IPS-15b (cell line): ENCODE measurements around the gene ARHGAP22.

Experiments used
- H3K27me3 ChIP-seq: one replicate; pipeline ENCODE4 v1.6.1; 2013; ENCODE audit warnings: low read length; ENCODE audit not compliant: control insufficient read depth, insufficient read depth
- H3K36me3 ChIP-seq: one replicate; pipeline ENCODE4 v1.6.1; 2013; ENCODE audit warnings: low read length; ENCODE audit not compliant: control insufficient read depth, insufficient read depth
- H3K4me1 ChIP-seq: one replicate; pipeline ENCODE4 v1.6.1; 2013; ENCODE audit warnings: mild to moderate bottlenecking, low read length; ENCODE audit not compliant: control insufficient read depth, insufficient read depth
- H3K4me3 ChIP-seq: one replicate; pipeline ENCODE4 v1.5.1; 2013; ENCODE audit warnings: low read depth, low read length
- H3K9ac ChIP-seq: one replicate; pipeline ENCODE4 v1.6.1; 2013; ENCODE audit warnings: low read depth, mild to moderate bottlenecking, low read length
- H3K9me3 ChIP-seq: one replicate; pipeline ENCODE4 v1.6.1; 2013; ENCODE audit warnings: mild to moderate bottlenecking, low read length; ENCODE audit not compliant: control insufficient read depth, insufficient read depth

ARHGAP22 gene

DNA sequence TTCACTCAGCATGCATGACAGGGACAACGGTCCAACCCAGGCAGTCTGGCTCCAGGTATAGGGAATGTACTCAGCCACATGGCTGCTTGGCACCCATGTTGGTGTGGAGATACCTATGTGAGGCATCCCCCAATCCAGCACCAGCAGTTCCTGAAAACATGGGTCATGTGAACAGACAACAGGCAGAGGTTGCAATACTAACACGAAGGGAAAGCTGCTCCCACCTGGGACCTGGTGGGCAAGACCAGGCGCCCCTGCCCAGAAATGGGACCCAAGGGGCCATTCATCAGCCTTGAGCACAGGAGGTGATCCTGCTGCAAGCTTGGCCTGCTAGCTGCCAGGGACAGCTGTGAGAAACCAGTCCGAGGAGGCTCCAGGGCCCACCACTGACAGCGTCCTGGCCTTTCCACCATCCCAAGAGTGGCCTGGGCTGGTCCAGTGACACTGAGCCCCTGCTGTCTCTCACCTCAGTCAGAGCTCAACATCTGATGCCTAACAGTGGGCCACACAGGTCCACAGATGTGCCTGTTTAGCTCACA, 142.3 kb downstream of the ARHGAP22 start:
- Histone ChIP-seq H3K4me1 (no peaks in the 10 kb centered on the region), H3K9ac (no peak overlapping the region), H3K27me3 (peaks cover 10% of the 10 kb centered on the region), H3K36me3 (no peaks in the 10 kb centered on the region), H3K4me3 (no peak overlapping the region), H3K9me3 (no peaks in the 10 kb centered on the region)

DNA sequence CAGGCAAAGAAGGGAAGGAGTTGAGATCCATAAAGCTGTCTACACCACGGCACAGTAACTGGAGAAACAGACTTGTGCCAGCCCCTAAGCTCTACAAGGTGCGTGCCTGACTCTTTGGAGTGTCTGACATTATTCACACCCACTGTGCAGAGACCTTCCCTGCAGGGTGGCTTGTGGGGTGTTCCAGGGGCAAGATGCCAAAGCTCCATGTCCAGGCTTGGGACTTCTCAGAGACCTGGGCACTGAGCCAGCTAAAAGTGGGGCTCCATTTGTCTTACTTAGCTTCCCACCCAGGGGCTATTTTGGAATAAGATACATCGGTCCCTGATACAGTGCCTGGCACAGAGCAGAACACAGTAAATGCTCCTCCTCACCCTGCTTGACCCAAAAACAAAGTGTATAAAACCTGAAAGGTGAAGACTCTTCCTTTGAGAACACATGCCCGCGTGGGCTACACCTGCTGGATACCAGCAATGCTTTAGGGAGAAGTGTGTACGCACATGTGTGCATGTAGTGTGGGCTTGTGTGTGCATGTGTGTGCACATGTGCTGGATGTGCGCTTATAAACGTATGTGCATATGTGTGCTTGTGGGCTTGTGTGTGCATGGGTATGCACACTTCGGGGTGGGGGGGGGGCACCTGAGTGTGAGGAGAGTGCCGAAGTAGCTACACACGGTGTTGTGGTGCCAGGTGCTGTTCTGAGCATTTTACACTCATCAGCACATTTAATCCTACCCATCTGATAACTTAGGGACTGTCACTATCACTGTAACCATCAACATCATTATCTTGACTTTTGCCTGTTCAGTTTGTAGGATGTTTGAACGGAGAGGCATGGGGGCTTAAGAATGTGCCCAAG, 143.0 kb downstream of the ARHGAP22 start:
- no peaks in the 10 kb centered on the region for H3K36me3 ChIP-seq
- H3K4me3 ChIP-seq = no peak overlapping the region
- no peaks in the 10 kb centered on the region for H3K9me3 ChIP-seq
- no peaks in the 10 kb centered on the region for H3K4me1 ChIP-seq
- H3K27me3 ChIP-seq = peaks cover 6% of the 10 kb centered on the region
- no peak overlapping the region for H3K9ac ChIP-seq

DNA sequence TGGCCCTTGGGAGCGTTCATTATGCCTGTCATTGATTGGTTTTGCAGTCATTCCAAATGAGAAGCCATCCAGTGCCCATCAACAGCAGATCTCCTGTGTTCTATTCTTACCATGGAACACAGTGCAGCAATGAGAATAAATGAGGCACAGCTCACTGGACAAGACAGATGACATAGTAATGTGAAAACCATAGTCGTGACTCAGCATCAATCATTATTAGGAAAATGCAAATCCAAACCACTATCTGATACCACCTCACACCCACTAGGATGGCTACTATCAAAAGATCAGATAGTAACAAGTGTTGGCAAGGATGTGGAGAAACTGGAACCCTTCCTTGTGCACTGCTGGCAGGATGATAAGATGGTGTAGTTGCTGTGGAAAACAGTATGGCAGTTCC, 144.7 kb downstream of the ARHGAP22 start:
- Histone ChIP-seq H3K4me3 (no peak overlapping the region), H3K36me3 (no peaks in the 10 kb centered on the region), H3K9ac (no peak overlapping the region), H3K9me3 (no peaks in the 10 kb centered on the region), H3K4me1 (no peaks in the 10 kb centered on the region), H3K27me3 (no peaks in the 10 kb centered on the region)

DNA sequence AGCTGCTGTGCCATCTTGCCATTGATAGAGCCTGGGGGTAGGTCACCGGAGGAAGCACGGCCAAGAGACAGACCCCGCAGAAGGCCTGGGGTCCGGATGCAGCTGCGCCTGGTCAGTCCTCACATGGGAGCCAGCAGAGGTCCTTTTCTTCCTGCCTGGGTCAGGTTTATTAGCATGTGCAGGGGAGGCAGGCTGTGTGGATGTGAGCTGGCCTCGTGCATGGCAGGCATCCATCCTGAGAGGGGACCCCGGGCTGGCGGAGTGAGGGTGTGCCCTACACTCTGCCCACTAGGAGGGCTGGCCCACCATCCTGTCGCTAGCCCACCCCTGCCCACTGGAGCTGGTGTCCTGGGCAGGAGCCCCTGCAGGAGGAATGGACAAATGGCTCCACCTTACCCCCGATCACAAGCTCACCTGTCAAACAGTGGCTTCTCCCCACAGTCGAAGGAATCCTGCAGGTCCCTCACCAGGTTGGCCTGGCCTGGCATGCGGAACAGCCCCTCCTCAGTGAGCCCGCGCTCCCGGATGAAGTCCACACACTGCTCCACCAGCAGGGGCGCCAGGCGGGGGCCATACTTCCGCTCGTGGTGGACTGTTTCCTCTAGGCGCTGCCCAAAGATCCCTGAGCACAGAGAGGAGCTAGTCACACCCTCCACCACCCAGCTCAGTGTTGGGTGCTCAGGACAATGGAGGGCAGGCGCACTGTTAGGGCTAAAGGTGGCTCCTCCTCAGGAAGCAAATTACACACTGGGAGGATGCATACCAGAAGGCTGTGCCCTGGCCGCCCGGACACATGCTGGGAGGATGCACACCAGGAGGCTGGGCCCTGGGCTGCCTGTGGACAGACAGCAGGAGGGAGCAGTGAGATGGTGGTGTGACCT, 145.4 kb downstream of the ARHGAP22 start:
- no peak overlapping the region for H3K9ac ChIP-seq
- no peaks in the 10 kb centered on the region for H3K4me1 ChIP-seq
- no peaks in the 10 kb centered on the region for H3K36me3 ChIP-seq
- no peaks in the 10 kb centered on the region for H3K9me3 ChIP-seq
- no peaks in the 10 kb centered on the region for H3K27me3 ChIP-seq
- H3K4me3 ChIP-seq = no peak overlapping the region

DNA sequence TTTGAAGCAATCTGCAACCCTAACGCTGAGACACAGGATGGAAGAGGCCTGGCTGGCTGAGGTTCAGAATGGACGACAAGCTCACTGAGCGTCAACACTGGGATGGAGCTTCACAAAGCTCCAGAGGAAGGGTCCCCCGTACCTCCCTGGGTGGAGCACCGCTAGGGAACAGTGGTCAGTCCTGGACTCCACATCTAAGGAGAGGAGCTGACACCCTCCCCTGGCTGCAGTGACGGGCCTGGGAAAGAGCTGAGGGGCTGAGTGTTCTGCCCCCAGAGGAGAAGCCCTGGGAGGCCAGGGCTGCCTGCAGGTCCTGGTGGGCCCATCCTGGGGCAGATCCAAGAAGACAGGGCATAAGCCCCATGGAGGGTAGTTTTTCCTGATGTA, 146.2 kb downstream of the ARHGAP22 start:
- no peaks in the 10 kb centered on the region for H3K27me3 ChIP-seq
- no peaks in the 10 kb centered on the region for H3K4me1 ChIP-seq
- no peak overlapping the region for H3K4me3 ChIP-seq
- no peaks in the 10 kb centered on the region for H3K9me3 ChIP-seq
- H3K36me3 ChIP-seq = no peaks in the 10 kb centered on the region
- H3K9ac ChIP-seq = no peak overlapping the region

DNA sequence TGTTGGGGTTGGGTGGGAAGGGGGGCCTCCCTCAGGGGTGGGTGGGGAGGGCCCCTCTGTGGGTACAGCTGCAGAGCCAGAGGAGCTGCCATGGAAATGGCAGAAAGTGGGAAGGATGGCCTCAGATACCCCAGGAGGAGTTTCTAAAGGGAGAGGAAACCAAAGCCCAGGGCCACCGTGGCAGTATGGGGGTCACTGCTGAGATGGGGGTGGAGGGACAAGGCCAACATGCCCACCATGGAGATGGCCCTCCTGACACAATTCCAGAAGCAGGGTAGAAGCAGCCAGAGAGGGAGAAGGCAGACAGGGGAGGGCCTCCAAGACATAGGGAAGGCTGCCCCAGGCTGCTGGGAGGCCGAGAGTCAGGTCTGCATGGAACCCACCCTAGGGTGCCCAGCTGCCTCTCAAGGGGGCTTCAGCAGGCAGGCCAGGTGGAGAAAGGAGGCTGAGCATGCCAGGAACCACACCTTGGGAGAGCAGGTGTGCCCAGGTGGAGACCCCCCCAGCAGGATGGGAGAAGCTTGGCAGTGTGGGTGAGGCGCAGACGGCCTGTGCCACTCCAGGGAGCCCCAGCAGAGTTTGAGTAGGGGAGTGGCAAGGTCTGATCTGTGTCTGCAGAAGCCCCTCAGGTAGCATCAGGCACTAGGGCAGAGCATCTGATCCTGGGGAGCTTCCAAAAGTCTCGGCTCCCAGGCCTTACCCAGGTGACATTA, 146.8 kb downstream of the ARHGAP22 start:
- no peaks in the 10 kb centered on the region for H3K9me3 ChIP-seq
- H3K9ac ChIP-seq = no peak overlapping the region
- no peaks in the 10 kb centered on the region for H3K4me1 ChIP-seq
- no peaks in the 10 kb centered on the region for H3K27me3 ChIP-seq
- H3K36me3 ChIP-seq = peaks cover 2% of the 10 kb centered on the region
- H3K4me3 ChIP-seq = no peak overlapping the region

DNA sequence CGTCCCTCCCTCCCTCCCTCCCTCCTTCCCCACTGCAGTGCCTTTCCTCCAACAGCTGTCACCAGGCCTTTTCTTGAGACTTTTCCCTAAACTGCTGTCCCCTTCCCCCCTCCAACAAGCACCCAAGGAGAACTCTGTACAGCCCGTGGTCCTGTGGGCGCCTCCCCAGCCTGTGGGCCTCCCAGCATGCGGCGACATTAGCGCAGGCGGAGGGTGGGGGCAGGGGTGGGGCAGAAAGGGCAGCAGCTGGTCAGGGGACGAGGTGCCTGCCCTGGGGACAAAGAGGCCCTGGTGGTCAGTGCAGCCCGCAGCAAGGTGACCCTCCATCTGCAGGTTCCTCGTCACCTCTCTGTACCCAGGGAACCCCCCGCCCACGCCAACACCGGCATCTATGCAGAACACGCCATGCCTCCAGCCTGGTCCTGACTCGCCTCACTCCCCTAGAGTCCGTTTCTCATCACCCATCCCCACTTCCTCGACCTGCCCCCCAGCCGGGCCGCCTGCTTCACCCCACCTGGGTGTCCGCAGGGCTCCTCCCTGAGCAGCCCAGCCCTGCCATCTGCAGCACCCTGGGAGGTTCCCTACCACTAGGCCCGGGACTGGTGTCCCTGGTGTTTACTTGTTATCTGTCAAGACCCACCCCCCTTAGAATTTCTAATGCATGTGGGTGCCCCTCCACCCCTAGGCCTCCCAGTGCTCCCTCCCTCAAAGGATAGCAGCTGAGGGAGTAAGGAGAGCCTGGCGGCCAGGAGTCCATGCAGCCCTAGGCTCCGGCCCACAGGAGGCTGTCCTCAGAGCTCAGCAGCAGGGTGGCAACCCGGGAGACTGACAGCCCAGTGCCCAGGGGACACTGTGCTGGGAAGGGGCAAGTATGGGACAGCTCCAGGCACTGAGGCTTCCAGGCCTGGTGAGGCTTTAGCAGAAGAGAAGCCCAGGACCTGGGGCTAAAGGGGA, 147.8 kb downstream of the ARHGAP22 start:
- H3K4me3 ChIP-seq = no peak overlapping the region
- H3K36me3 ChIP-seq = peaks cover 2% of the 10 kb centered on the region
- H3K9ac ChIP-seq = no peak overlapping the region
- H3K9me3 ChIP-seq = no peaks in the 10 kb centered on the region
- H3K27me3 ChIP-seq = no peaks in the 10 kb centered on the region
- H3K4me1 ChIP-seq = no peaks in the 10 kb centered on the region

DNA sequence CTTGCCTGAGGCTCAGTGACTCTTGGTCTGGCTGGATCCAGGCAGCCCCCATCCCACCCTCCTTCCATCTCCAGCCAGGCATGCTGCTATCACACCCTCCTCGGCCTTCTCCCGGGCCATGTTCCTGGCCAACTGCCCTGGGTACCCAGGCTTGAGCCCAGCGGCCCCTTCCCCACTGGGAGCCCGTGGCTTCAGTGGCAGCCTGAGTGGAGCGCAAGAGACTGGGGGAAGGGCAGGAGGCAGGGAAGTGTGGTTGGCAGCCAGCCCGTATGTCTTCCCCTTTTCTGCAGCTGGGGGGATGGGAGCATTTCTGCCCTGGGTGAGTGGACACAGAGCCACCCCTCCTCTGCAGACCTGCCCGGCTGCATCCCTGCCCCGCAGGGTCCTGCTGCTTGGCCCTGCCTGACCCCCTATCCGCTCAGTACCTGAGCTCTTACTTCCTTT, 148.5 kb downstream of the ARHGAP22 start:
- H3K9me3 ChIP-seq = no peaks in the 10 kb centered on the region
- H3K4me1 ChIP-seq = no peaks in the 10 kb centered on the region
- H3K9ac ChIP-seq = no peak overlapping the region
- no peak overlapping the region for H3K4me3 ChIP-seq
- H3K27me3 ChIP-seq = no peaks in the 10 kb centered on the region
- H3K36me3 ChIP-seq = peaks cover 2% of the 10 kb centered on the region

DNA sequence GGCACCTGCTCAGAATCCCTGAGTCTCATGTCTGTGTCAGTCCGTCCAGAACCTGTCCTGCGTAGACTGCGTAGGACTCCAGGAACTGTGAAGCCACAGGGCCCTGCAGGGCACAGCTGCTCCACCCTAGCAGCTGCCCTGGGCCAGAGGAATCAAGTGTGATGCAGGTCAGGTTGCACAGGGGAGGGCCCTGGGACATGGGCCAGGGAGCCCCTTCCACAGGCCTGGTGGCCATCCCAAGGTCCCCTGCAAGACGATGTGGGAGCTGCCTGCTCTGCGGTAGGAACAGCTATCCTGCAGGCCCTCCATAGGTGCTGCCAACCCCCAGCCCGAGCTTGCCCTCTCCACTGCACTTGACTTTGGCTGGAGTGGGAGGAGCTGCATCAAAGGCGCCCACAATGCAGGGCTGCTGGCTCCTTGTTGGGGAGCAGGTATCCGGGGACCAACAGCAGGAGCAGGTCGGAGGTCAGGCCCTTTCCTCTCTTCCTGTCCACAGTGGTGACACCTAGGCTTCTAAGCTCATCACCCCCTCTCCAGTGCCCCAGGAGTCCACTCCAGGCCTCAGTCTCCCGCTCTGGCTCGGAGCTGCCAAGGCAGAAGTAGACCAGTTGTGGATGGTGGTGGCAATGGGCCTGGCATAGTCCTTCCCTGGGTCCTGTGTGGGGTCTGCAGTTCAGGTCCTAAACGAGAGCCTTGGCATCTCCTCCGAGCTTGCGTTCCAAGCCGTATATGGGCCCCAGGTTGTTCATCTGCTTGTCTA, 149.3 kb downstream of the ARHGAP22 start:
- no peak overlapping the region for H3K4me3 ChIP-seq
- no peaks in the 10 kb centered on the region for H3K27me3 ChIP-seq
- H3K9me3 ChIP-seq = no peaks in the 10 kb centered on the region
- no peaks in the 10 kb centered on the region for H3K4me1 ChIP-seq
- no peak overlapping the region for H3K9ac ChIP-seq
- H3K36me3 ChIP-seq = peaks cover 2% of the 10 kb centered on the region

DNA sequence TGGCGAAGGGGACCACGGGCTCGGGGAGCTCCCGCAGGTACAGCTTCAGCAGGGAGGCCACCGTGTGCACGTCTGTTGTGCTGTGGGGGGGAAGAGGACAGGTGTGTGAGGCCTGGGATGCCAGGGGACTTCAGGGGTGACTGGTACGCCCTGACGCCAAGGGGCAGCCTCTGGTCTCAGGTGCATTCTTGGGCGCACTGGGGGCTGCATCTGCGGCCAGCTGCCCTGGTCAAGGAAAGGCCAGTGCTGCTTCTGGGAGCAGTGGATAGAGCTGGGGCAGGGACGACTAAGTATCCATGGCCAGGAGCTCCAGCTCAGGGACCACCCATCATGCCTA, 149.8 kb downstream of the ARHGAP22 start:
- Histone ChIP-seq H3K27me3 (no peaks in the 10 kb centered on the region), H3K4me1 (no peaks in the 10 kb centered on the region)

More for the DNA sequence above, 149.8 kb downstream of the ARHGAP22 start:
- no peak overlapping the region for H3K4me3 ChIP-seq
- no peaks in the 10 kb centered on the region for H3K9me3 ChIP-seq
- H3K36me3 ChIP-seq = peaks cover 2% of the 10 kb centered on the region
- no peak overlapping the region for H3K9ac ChIP-seq
